Stimulated activated CD8-positive, alpha-beta memory T cell treated with anti-CD3 and anti-CD28 coated beads, Interleukin-12 subunit alpha, Interleukin-12 subunit beta, amount 100 ng/mL, for 24 hours (primary cell): ENCODE measurements around the gene NRDE2.
"Not testable (repeated sequence)": the region's sequence is repeated elsewhere in the genome, so short reads cannot be mapped to it uniquely, and the experiment has no call there.

Experiments used
- DNase-seq: peaks from one replicate; pipeline ENCODE4 v3.0.0-alpha.2; 2020; ENCODE audit errors: extremely low read depth

Gene NRDE2

DNA sequence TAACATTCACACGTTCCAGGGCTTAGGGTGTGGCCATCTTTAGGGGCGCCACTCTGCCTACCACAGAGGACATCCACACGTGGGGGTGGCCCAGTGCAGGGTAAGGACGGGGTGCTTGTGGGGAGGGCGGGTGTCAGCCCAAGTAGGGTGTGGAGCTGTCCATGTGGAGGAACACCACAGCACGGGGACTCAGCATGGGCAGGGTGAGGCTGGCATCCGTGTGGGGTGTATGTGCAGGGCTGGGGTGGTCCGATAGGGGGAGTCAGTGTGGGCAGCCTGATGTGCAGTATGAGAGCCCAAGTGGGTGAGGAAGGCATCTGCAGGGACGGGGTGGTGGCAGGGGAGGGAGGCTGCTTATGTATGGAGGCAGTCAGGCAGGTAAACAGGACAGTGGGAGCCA lies 57.7 kb downstream of the NRDE2 start:
- DNase-seq, result no peak

DNA sequence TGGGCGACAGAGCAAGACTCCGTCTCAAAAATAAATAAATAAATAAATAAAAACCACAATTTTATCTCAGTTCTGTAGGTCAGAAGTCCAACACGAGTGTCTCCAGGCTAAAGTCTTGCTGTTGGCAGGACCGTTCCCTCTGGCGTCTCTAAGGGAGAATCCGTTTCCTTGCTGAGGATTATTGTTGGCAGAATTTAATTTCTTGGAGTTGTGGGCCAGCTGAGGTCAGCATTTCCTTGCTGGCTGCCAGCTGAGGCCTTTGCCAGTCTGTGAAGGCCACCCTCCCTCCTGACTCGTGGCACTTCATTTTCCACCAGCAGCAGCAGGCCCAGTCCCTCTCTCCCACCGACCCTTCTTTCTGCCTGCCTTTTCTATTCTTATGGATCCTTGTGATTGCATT lies 58.2 kb downstream of the NRDE2 start:
- DNase-seq, result no peak

DNA sequence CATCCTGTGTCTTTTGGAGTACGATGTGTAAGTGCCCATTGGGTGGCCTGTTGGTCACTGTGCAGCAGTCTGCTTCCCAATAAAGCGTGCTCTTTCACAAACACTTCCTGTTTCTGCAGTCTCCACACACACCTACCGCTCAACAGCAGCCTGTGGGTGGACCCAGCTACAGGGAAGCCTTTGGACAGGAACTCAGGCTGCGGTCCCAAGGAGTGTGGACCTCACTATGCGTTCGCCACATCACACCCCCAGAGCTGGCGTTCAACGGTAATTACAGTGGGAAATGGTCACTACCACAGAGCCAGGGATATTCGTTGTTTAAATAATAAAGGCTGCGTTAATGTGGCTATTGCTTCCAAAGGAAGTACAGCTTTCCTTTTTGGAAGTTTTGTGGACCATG lies 59.2 kb downstream of the NRDE2 start:
- DNase-seq, result no peak

DNA sequence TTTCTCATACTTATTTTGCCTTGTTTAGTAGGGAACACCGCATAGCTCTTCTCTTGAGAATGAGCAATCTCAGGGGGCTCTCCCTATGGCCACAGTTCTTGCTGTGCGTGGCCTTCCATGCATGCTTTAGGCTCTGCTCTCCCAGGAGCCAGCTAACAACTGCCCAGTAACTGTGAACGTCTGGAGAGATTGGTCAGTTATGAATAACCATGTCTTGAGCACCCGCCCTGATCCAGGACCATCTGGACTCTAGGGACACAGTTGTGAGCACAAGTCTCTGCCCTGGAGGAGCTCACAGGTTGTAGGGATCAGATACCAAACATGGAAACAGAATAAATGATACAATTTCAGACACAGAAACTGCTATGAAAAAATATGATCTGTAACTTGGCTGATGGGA lies 63.3 kb downstream of the NRDE2 start:
- no peak for DNase-seq

DNA sequence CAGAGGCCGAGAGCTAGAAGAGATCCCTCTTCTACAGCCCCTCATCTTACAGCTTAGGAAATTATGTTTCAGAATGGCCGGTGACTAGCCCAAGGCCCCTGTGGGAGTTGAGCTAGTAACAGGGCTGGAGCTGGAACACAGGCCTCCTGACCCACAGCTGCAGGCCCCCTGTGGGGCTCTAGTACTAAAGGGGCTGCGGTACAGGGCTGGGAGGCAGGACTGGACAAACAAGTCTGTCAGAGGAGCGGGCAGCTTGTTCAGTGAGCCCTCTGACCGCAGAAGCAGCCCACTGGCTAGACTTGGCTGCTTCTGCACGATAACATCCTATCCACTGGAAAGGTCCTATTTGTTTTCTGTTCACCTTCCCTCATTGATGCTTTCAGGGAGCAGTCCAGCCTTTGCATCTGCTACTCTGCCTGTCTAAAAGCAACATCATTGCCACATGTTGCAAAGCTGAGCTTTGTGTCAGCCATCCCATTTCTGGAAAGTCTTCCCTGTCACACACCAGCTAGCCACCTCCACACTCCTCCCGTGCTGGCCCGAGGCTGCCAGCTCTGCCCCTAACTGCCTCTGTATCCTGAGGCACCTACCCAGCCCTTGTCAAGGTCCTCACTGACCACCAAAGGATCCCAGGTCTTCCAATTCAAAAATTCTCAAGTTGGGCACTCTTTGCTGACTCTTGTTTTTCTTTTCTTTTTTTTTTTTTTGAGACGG lies 65.1 kb downstream of the NRDE2 start:
- no peak for DNase-seq

DNA sequence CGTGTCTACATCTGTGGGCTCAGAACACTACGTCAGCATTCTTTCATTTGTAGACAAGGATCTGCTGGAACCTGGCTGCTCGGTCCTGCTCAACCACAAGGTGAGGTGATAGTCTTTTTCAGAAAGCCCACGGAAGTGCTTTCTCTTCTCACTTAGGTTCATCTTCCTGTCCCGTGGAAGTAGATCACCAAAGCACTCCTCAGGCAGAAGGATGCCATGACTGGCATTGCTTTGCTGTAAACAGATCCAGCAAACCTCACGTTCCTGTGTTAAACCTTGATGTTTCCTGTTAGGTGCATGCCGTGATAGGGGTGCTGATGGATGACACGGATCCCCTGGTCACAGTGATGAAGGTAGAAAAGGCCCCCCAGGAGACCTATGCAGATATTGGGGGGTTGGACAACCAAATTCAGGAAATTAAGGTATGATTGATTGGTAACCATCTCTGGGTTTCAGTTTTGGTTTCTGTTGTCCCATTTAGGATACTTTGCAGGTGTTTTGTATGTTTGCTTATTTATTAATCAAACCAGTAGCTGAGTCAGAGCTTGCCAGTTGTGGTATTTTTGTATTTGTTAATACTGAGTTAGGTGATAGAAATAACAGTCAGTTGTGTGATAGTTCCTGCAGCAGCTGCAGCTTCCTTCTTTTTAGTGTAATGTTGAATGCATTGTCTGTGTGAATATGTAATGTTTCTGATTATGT lies 67.8 kb downstream of the NRDE2 start:
- DNase-seq, result no peak

DNA sequence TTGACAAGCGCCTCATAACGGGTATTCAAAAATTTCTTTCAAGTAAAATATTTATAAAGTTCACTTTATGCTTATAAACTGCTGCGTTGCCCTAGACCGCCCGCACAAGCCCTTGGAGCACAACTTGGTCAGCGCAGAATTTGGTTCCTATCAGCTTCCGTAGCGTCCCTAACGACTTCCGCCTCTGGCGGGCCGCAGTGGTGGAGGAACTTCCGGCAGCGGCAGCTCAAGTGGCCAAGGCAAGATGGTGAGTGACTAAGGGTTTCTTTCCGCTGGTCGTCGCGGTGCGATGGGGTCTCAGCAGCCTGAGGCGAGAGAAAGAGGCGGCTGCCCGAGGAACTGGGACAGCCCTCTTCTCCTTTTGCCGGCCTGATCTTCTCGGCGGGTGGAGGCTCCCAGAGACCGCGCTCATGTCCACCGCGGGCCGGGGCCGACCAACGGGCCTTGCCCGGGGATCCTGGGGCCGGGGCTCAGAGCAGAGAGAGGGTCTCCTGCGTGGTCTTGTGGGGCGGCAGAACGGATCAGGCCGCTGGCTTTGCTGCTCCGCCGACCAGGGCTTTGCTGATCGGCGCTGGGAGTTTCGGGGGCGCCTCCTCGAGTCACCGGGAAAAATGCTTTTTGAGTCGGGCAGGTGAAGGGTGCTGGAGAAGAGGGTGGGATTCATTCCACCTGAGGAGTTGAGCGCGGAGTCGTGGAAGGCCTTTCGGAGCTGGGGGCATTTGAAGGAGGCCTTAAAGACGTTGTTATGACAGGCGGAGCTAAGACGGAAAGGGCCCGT lies 75.2 kb downstream of the NRDE2 start, which contains the start of gene PSMC1:
Gene PSMC1 (plus strand): TSS at position 200 of the 778 bp plus-strand sequence. CDS start 45 bp downstream, at position 245.
- DNase-seq, result peak; percentile 66

DNA sequence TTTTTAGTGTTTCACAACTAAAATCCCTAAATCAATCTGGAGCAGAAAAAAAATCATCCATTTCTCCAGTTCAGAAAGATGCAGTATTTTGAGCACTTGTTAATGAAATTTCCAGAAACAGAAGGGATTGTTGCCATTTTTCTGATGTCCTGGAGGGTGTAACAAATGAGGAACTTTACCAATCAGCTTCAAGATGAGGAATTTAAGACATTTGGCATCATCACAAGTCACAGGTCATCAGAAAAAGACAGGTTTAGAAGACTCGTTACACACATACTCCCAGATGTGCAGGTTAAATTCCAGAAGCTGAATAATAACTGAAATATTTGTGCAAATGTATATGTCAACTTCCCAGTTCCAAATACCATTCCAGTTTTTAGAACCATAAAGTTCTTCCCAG lies 75.9 kb downstream of the NRDE2 start:
- DNase-seq, result no peak

DNA sequence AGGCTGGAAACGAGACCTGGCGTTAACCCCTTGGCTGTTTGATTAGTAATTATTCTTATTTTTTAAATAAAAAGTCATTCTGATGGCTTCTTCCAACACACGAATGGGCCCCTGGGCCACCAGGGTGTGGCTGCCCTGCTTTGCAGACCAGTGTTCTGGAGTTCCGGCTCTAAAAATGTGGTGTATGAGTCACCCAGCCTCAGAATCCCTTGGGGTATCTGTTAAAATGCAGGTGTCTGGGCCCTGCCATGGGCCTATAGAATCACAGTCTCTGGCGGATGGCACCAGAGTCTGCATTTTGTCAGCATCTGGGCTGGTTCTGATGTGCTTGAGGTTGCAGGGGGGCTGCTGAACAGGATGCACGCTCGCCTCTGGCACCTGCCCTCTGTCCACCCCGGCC lies 77.9 kb downstream of the NRDE2 start:
- DNase-seq, result no peak

DNA sequence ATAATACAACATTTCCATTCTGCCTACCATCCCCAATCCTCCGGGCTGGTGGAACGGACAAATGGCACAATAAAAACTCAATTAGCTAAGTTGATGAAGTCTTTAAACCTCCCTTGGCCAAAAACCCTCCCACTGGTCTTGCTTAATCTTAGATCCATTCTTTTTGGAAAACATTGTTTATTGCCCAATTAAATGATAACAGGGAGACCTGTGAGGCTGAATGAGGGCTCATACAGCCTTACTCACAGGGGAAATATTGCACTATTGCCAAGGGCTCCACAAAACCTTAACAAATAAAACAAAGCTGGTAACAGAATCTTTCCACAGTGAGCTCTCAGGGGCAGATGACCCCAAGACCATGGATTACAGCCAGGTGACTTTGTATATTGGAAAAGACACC lies 83.1 kb downstream of the NRDE2 start:
- no peak for DNase-seq

DNA sequence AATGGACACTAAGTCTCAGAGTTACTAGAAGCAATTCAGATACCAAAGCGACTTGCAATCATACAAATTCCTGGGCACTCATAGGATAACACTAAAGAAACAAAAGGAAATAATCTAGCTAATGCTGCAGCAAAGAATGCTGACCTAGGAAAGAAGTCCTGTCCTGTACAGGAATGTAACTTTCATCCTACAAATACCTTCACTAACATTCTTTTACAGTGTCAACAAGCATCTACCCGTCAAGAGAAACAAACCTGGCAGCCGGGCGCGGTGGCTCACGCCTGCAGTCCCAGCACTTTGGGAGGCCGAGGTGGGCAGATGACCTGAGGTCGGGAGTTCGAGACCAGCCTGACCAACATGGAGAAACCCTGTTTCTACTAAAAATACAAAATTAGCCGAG lies 84.3 kb downstream of the NRDE2 start:
- not testable (repeated sequence) for DNase-seq

DNA sequence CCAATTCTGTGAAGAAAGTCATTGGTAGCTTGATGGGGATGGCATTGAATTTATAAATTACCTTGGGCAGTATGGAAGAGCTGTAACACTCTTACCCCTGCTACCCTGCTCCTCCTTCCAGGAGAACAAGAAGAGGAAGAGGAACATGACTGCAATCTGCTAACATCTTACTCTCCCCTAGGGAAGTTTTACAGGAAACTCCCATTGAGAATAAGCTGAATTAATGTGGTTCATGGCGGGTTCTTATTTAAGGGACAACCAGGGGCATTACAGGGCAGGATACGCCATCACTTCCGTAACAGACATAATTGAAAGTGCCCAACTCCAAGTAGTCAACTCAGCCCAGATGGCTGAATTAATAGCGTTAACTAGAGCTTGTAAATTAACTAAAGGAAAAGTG lies 84.8 kb downstream of the NRDE2 start:
- no peak for DNase-seq

DNA sequence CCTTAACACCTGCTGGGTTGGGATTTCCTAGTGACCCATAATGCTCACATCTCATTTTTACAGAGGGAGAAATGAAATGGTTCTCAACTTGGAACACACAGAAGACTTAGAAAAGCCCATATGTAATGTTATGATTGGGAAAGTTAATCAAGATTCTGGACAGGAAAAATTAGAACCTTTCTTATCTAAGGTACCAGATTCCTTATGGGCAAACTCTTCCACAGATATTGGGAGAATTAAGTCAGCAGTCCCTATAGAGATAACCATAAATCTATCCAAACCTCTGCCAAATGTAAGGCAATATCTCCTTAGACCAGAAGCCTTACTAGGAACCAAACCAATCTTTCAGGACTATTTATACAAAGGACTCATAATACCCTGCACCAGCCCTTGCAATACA lies 89.3 kb downstream of the NRDE2 start:
- no peak for DNase-seq

DNA sequence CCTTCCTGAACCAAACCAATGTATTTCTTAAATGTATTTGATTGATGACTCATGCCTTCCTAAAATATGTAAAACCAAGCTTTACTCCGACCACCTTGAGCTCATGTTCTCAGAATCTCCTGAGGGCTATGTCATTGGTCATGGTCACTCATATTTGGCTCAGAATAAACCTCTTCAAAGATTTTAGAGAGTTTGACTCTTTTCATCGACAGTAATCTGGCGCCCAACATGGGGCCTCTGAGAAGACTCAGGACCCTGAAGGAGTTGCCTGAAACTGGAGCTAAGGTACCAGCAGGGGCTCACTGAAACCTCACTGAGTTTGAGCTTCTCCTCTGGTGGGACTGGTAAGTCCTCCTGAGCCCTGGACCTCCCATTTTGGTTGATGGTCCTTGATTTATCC lies 92.6 kb downstream of the NRDE2 start:
- no peak for DNase-seq

DNA sequence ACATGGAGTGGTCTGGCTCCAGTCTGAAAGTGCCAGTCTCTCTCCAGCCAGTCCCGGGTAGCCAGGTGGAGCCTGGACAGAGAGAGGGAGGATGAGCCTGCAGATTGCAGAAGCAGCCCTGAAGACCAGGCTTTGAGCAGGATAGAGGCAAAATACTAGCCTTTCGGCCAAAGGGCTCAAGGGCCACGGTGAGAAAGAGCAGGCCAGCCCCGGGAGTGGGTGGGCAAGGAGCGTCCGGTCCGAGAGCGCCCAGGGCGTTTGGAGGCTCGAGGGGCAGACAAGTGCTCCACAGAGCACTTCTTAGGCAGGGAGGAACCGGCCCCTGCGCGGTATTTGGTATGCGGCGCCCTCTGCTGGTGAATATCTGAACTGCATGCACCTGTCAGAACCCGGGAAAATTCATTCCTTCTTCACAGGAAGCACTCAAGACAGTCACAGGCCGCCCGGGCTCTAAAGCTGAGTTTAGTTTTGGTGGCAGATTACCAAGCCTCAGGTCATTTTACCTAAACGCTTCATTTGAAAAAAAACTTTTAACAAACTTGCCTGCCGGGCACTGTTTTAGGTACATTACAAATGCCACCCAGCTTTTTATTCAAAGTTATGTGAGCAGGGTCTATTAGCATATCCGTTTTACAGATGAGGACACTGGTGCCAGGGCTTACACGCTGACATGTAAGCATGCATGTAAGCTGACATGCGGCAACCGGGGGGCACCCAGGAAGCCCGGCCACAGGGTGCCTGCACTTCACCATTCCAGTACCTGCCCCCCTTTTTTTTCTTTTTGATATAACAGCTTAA lies 96.4 kb downstream of the NRDE2 start:
- peak; percentile 37 for DNase-seq

DNA sequence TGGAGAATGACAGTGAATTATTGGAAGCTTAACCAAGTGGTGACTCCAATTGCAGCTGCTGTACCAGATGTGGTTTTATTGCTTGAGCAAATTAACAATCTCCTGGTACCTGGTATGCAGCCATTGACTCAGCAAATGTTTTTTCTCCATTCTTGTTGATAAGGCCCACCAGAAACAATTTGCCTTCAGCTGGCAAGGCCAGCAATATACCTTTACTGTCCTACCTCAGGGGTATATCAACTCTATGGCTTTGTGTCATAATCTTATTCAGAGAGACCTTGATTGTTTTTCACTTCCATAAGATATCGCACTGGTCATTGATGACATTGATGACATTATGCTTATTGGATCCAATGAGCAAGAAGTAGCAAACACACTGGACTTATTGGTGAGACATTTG lies 101.8 kb downstream of the NRDE2 start:
- not testable (repeated sequence) for DNase-seq

DNA sequence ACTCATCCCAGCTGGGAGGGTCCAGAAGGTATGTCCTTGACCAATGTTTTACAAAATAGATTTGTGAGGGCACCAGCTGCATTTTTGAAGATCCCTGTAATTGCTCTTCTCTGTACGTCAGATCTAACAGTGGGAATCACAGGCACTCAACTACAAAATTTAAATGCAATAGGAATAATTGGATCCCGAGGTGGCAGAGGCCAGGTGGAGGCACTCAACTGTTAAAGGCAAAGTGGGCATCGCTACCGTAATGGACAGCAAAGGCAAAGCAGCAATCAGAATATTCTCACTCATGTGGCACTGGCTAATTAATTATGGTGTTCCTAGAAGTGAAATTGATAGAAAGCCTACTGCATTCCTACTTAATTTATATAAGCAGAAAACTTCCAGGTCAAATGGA lies 103.3 kb downstream of the NRDE2 start:
- DNase-seq, result no peak
